ENCODE data around the gene UAP1L1.

The UAP1L1 gene

DNA sequence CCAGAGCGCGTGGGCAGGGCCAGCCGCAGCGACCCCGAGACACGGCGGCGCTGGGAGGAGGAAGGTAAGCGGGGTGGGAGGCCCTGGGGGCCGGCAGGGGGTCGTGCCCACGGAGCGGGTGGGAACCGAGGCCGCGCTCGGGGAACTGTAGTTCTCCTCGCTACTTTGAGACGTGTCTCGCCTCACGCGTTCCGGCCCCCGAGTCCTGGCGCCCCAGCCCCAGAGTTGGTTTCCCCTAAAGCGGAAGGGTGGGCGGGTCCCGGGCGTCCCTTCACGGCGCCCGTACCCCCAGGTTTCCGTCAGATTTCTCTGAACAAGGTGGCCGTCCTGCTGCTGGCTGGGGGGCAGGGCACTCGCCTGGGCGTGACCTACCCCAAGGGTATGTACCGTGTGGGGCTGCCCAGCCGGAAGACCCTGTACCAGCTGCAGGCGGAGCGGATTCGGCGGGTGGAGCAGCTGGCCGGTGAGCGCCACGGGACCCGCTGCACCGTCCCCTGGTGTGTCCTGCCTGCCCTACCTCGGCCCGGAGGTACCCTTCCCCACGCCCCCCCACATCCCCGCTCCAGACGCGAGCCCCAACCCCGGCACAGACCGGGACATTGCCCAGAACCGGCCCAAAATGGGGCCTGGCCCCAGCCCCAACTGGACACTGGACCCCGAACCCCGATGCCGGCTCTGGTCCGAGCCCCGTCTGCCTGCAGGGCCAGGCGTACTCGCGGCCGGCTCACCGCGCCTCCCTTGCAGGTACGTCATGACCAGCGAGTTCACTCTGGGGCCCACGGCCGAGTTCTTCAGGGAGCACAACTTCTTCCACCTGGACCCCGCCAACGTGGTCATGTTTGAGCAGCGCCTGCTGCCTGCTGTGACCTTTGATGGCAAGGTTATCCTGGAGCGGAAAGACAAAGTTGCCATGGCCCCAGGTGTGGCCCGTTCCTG is 709 bp downstream of the UAP1L1 start:
- DNase-seq: no peak

DNA sequence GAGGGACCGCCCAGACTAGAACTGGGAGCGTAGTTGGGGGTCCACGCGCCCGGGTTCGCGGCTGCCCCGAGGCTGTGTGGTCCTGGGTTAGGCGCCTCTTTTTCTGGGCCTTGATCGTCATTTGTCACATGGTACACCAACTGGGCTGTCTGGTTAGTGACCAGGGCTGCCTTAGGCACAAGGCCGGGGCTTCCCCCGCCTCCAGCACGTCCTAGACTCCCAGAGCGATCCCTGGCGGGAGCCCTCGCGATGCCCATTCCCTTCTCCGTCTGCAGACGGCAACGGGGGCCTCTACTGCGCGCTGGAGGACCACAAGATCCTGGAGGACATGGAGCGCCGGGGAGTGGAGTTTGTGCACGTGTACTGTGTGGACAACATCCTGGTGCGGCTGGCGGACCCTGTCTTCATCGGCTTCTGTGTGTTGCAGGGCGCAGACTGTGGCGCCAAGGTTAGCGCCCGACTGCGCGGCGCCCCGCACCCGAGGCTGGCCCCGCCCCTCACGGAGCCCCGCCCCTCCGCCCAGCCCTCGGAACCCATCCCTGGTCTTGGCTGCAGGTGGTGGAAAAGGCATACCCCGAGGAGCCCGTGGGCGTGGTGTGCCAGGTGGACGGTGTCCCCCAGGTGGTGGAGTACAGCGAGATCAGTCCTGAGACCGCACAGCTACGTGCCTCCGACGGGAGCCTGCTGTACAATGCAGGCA is 1.5 kb downstream of the UAP1L1 start:
- no peak for DNase-seq

DNA sequence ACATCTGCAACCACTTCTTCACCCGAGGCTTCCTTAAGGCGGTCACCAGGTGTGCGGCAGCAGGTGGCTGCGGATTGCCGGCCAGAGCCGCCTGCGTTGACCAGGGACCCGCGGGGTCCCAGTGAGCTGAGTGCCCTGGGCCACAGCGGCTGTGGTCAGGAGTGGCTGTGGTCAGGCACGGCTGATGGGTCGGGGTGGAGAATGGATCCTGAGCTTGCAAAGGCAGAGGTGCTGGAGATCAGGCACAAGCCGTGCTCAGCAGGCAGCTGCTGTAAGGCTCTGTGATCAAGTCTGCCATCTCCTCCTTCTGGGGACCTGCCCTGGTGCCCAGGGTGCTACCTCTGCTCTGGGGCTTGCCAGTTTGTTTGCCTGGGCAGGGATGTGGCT is 2.1 kb downstream of the UAP1L1 start:
- DNase-seq: no peak

DNA sequence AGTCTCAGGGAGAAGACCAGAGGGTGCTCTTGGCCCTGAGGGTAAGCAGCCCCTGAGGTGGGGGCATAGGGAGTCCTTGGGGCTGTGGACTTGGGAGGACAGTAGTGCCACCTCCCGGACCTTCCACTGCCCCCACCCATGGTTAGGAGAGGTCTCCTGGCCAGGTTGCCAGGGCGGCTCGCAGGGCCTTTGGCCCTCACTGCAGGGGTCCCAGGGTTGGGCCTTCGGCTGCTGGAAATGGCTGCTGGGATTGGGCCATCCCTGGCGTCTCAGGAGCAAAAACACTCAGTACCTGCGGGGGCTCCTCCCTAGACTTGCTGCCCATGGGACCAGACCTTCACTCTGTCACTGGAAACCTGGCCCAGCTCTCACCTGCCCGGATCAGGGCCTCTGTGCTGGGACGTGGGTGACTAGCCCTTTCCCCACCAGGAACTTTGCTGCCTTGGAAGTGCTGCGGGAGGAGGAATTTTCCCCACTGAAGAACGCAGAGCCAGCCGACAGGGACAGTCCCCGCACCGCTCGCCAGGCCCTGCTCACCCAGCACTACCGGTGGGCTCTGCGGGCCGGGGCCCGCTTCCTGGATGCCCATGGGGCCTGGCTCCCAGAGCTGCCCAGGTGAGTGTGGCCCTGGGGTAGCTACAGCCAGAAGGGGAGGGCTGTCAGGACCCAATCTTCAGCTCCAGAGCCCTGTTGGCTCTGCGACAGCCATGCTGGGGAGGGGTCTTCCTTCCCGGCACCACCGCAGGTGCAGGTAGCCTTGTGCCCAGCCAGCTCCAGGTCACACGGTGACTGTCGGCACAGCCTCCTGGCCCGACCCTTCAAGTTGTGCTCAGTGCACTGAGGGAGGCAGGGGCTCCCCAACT is 3.2 kb downstream of the UAP1L1 start:
- no peak for DNase-seq

DNA sequence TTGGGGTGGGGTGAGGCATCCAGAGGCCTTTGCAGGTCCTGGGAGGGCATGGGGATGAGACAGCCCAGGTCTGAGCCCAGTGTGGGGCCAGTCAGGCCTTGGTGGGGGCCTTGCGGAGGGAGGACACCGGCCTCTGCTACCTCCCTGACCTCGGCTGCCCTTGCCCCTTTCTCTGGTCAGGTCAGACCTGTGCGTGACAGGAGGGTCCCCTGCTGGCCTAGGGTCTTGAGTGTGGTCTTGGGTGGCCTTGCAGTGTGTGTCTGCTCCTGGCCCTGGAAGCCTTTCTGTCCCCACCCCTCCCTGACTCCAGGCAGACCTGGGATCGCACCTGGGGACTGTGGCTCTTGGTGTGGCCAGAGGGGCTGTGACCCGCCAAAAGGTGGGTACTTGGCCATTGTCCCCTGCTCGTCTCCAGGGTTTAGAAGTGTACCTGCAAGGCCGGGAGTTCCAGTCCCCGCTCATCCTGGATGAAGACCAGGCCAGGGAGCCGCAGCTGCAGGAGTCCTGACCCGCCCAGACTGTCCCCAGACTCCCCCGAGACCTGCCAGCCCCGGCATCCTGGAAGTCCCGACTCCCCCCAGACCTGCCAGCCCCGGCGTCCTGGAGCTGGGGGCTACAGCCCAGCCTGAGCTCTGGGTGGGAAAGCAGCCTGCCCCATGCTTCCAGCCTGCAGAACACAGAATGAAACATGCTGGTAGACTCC is 5.1 kb downstream of the UAP1L1 start:
- no peak for DNase-seq

DNA sequence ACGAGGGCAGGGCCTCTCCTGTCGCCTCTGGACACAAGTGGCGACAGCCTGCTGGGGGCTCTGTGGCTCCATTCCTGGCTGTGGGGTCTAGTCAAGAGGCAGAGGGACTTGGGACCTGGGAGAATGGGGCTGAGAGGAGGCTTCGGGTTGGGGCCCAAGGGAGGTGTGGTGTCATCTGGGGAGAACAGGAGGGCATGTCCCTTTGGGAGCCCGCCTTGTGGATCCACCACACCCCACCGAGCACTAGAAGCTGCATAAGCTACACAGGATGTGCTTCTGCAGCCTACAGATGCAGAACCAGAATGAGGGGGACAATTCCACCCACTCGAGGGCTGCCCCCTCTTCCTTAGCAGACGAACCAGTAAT is 5.6 kb downstream of the UAP1L1 start:
- no peak for DNase-seq

DNA sequence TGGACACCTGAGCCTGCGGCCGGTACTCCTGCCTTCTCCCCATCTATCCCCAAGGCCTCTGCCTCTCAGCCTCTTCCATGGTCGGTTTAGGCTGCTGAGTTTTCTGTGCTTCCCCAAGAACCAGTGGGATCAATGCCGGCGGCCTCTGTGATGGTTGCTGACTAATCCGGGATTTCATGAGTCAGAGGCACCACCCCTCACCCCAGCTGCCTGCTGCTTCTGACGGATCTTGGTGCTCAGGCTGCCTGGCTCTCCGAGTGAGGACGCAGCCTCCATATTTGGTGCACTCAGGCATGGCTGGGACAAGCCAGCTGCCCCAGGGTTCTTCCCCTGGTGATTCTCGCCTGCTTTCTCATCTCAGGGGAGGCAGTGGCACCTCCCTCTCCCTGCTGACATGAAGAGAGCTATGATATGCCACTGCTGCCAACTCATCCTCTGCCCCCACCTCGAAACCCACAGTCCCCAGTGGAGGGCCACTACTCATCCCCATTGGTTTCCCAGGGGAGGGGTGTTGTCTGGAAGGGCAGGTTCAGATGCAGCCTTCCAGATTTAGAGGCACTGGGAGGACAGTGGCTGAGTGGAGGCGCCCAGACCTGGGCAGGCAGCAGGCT is 6.2 kb downstream of the UAP1L1 start:
- no peak for DNase-seq

DNA sequence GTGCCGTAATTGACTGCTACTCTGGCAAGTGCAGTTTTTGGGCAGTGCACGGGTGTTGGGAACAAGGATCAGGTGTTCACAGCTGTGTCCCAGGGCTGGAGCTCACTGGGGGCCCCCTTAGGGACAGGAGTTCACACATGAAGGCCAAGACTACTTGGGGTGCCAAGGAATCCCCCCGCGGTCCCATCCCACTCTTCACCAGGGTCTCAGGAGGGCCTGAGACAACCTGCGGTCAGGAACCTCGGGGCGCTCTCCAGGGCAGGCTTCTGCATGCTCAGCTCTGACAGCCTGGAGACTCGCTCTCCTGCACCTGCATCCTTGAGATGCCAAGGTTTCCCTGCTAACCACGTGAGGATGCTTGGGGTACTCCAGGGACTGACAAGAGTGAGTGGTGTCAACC is 7.2 kb downstream of the UAP1L1 start:
- no peak for DNase-seq

DNA sequence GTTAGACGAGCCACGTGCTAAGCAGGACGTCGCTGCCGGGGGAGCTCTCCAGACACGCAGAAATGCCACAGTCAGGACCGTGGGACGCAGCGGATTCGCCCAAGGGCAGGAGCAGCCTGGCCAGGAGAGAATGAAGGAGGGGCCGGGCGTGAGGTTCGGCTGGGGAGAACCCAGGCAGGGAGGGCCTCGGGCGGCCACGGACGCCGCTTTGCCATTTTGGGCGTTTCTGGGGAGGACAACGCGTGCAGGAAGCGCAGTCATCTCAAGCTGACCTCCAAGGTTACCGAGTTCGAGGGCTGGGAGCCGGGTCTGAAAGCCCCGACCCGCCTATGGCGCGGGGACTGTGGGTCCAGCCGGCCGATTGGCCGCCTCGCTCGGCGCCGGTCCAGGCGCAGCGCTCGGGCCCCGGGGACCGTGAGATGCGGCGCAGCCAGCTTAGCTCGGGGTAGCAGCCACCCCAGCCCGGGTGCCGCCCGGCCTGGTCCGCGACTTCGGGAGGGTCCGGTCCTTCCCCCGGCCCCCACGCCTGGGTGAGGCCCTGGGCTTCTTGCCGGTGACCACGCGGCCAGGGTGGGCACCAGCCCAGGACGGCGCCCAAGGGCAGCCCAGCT is 8.7 kb downstream of the UAP1L1 start:
- no peak for DNase-seq

DNA sequence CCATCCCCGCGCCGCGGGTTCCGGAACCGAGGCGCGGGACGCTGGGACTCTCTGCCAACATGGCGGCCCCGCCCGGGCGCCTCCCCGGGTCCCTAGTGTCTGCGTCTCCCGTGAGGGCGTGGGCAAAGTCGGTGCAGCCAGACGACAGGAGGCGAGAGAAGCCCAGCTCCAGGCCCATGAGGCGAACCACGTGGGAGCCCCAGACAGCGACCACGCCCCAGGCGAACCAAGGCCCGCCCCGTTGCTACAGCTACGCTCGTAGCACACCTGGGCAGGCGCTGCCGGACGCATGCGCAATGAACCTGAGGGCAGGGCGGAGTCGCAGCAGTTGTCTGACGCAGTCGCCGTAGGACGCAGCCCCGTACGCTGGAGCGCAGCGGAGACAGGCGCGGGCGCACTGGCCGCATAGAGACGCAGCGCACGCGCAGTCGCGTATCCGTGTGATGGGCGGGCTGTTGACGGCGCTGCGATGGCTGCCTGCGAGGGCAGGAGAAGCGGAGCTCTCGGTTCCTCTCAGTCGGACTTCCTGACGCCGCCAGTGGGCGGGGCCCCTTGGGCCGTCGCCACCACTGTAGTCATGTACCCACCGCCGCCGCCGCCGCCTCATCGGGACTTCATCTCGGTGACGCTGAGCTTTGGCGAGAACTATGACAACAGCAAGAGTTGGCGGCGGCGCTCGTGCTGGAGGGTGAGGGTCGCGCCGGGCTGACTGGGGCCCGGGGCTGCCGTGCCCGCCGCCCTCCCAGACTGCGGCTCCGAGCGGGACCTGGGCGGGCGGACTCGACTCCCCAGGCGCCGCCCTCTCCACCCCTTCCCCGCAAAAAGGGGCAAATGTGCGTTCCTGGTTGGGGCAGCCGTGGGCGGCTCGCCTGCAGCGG is 9.5 kb downstream of the UAP1L1 start, which contains the start of gene MAN1B1:
Gene MAN1B1, plus strand, starts transcription at position 455 of the 878 bp plus-strand sequence. Its CDS starts 15 bp downstream, at position 470.
- peak; percentile 99 for DNase-seq

DNA sequence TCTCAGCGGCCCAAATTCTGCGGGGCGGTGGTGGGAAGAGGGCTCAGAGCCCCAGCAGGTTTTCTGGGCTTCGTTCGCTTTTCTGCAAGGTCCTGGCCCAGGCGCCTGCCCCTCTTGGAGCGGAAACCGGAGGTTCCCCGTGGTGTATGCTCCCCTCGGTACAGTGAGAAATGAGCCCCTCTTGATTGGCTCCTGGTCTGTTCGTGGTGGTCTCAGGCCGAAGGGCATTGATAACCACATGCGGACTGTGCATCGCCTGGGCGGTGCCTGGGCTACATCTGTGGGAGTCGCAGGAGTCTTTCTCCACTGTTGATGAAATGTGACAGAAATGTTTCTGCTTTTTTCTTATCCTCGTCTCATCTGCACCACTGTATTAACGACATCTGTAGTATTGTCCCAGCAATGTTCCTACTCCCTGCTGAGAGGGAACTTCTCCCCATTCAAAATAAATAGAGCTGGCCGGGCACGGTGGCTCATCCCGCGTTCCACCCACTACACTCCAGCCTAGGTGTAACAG is 10.2 kb downstream of the UAP1L1 start:
- no peak for DNase-seq

DNA sequence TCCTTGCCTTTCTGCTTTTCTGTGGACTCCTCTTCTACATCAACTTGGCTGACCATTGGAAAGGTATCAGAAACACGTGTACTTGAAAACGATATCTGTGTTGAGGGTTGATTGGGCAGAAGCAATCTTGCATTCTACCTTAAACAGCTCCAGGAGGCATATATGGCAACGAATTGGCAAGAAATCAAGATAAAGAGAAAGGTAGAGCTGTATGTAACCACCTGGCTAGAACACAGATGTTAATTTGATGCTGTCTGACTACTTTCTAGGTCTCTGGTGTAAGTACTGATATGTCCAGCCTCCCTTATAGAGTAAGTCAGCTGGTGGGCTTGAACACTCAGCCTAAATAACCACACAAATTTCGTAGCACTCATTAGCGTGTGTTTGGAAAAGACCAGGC is 10.8 kb downstream of the UAP1L1 start:
- no peak for DNase-seq

DNA sequence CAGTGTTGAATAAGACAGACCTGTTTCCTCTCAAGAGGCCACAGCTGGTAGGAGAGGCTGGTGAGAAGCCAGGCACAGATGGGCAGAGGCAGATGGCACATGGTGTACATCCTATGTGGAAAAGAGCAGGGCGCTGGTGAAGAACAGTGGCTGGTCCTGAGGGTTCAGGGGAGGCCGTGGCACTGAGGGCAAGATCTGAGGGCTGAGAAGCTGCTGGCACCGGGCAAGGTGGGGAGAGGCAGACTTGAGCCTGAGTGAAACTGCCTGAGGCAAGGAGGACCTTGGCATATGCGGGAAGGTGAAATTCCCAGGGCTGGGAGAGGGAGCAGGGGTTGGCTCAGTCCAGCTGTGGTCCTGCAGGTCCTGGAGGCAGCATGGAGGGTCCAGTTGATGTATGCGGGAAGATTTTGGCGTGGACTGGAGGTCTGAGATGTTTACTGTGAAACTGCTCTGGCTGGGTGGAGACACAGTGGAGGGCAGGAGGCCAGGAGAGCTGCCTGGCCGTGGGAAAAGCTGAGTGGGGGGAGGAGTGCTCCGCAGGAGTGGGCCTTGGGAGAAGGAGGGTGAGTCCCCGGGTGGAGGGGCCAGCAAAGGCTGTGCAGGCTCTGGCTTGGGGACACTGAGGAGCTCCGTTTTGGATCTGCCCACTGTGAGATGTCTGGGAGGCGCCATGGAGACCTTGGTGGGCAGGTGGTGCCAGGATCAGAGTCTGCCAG is 12.1 kb downstream of the UAP1L1 start:
- no peak for DNase-seq

DNA sequence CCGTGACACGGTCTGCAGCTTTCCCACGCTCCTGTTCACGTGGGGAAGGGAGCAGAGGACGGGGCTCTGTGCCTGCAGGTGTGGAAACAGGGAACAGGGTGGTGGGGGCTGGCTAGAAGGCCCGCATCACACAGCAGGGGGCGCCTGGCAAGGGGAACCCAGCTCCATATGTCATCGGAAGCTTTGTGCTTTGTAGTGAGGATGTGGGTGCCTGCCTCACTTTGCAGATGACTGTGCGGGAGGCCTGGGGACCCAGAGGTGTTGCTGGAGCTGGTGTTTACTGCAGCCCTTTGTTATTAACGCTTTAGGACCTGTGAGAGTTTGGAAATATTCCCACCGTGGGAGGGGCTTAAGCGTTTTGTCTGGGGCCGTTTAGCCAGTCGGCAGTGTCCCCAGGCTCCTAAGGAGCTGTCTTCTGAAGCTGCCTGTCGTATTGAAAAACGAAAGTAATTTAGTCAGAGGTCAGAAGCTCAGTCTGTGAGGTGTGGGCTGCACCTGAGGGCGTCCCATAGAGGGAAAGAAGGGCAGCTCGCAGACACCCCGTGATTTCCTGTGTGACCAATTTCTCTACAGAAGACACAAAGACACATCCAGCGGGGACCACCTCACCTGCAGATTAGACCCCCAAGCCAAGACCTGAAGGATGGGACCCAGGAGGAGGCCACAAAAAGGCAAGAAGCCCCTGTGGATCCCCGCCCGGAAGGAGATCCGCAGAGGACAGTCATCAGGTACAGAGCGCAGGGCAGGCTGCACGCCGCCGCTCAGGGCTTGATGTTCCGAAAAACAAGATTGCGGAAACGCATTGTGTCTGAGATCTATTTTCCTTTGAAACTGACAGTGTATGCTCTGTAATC is 18.6 kb downstream of the UAP1L1 start:
- peak; percentile 82 for DNase-seq

DNA sequence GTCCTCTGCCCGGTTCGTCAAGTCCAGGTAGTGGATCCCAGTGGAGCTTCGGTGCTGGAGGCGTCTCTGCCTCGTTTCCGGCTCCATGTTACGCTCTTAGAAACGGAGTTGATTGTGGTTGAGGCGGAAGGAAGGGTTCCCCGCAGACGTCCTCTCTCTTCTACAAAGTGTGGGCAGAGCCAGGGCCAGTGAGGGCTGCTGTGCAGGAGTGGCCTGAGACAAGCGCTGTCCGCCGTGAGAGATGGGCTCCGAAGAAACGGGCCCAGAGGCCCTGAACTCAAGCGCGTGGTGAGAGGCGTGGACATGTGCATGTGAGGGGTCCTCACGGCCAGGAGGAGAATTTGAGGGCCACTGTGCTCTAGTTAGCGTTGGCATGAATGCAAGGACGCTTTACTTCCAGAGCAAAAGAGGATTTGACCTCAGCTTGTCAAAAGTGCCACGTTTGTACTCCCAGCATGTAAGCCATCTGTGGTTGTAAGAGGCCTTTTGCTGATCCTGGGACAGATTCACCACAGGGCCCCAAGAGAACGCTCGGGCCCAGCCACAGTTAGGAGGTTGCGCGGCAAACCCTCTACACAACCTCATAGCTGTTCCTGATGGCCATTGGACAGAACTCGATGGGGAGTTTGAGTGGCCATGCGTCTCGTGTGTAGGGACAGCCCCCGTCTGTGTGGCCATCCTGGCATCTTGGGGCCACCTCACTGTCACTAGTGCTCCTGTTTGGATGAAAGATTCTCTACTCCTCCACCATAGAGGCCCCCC is 19.6 kb downstream of the UAP1L1 start:
- DNase-seq: no peak

DNA sequence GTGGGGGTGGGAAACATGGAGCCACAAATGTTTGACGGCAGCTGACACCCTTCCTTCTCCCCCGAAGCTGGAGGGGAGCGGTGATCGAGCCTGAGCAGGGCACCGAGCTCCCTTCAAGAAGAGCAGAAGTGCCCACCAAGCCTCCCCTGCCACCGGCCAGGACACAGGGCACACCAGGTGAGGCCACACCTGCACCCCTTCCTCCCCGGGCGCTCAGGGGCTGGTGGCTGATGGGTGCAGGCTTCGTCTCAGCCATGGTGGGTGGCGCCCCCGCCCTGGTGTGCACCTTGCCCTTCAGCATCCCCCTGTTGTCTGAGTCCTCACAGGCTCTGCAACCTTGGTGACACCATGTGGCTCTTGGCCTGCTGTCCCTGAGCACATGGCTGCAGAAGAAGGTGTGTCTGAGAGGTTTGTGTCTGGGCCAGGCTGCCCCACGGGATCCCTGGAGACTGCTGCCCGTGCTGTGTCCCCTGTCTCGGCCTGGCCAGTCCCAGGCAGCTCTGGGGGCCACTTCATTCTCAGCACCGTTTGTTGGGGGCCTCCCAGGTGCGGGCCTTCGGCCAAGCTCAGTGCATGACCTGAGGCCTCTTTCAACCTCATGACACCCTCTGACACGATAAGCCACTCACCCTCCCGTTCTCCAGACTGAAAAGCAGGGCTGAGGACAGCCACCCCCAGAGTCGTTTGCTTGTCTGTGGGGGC is 20.6 kb downstream of the UAP1L1 start:
- no peak for DNase-seq

DNA sequence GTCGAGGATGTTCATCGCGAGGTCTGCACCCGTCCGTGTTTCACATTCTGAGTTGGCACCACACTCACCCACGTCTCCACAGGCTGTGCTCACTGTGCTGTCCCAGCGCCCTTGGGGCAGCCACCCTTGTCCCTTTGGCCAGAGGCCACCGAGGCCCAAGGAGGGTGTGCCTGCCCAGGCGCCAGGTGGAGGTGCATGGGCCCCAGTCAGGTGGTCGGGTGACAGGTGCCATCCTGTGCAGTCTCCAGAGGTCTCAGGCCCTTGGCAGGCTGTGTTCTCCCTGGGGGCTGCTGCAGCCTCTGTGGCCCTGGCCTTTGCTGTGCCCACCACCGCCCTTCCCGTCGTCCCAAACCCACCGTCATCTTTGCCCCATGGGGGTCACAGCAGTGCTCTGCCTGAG is 21.9 kb downstream of the UAP1L1 start:
- no peak for DNase-seq

All from T-helper 9 cell (primary cell).